ENCODE results near the gene SAMD4B.

SAMD4B gene

DNA sequence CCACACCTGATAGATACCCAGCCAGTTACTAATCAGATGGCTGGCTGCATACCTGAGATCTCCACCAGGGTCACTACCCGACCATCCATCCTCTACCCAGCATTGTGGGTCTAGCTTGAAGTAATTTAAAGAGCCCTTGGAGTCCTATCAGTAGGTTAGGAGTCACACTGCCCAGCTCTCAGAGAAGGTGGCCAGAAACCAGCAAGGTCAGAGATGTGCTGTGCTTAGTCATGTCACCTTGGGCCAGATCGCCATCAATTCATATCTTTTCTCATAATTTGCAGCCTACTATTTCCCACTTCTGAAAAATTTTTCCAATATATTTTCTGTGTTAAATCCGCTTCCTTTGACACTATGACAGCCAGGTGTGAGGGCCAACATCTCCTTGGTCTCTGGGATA is 13.9 kb downstream of the SAMD4B start:
- TF ChIP-seq, protein P1, sequence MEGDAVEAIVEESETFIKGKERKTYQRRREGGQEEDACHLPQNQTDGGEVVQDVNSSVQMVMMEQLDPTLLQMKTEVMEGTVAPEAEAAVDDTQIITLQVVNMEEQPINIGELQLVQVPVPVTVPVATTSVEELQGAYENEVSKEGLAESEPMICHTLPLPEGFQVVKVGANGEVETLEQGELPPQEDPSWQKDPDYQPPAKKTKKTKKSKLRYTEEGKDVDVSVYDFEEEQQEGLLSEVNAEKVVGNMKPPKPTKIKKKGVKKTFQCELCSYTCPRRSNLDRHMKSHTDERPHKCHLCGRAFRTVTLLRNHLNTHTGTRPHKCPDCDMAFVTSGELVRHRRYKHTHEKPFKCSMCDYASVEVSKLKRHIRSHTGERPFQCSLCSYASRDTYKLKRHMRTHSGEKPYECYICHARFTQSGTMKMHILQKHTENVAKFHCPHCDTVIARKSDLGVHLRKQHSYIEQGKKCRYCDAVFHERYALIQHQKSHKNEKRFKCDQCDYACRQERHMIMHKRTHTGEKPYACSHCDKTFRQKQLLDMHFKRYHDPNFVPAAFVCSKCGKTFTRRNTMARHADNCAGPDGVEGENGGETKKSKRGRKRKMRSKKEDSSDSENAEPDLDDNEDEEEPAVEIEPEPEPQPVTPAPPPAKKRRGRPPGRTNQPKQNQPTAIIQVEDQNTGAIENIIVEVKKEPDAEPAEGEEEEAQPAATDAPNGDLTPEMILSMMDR (IDR thresholded peaks at IDR 0.05) = no peak

DNA sequence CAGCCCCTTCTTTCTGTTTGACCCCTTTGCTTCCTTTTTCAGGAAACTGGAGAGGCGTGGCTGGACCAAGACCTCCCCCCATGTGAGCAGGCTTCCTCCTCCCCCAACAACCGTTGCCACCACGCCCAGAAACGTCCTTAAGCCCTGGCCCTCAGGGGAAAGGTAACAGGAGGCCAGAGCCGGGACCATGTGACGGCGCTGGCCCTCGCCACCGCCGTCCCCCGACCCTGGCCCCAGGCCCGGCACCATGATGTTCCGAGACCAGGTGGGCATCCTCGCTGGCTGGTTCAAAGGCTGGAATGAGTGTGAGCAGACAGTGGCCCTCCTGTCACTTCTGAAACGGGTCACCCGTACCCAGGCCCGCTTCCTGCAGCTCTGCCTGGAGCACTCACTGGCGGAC is 14.4 kb downstream of the SAMD4B start:
- TF ChIP-seq, protein P1 (IDR thresholded peaks at IDR 0.05) = no peak

DNA sequence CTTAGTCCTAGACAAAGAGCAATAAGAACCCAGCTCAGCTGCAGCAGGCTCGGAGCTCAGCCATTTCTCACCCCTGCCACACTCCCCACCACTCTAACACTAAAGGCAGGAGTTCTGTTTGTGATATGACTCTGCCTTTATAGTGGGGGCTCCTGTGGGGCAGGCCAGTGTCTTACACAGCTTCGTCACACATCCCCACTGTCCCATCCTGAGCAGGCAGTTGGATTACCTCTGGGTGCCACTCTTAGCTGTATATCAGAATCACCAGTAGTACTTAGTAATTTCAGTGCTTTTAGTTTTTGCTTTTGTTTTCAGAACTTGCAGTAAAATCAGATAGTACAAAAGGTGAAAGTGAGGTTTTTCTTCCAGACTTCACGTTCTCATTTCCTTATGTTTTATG is 16.8 kb downstream of the SAMD4B start:
- TF ChIP-seq, protein P1 (IDR thresholded peaks at IDR 0.05) = no peak

DNA sequence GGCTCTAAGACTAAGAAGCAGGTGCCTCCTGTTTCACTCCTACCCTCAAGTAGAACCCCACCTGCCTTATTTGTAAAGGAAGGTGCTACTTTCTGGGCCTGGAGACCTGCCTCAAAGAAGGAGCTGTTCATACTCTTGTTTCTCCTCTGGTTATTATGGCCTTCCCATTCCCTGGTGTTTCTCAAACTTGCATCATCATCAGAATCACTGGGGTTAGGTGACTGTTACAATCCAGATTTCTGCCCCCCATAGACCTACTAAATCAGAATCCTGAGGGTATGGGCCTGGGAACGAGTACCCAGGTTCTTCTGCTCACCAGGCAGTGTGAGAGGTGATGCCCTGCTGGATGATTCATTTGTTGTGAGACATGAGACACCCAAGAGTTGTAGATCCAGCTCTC is 18.4 kb downstream of the SAMD4B start:
- TF ChIP-seq, protein P1 (IDR thresholded peaks at IDR 0.05) = no peak

DNA sequence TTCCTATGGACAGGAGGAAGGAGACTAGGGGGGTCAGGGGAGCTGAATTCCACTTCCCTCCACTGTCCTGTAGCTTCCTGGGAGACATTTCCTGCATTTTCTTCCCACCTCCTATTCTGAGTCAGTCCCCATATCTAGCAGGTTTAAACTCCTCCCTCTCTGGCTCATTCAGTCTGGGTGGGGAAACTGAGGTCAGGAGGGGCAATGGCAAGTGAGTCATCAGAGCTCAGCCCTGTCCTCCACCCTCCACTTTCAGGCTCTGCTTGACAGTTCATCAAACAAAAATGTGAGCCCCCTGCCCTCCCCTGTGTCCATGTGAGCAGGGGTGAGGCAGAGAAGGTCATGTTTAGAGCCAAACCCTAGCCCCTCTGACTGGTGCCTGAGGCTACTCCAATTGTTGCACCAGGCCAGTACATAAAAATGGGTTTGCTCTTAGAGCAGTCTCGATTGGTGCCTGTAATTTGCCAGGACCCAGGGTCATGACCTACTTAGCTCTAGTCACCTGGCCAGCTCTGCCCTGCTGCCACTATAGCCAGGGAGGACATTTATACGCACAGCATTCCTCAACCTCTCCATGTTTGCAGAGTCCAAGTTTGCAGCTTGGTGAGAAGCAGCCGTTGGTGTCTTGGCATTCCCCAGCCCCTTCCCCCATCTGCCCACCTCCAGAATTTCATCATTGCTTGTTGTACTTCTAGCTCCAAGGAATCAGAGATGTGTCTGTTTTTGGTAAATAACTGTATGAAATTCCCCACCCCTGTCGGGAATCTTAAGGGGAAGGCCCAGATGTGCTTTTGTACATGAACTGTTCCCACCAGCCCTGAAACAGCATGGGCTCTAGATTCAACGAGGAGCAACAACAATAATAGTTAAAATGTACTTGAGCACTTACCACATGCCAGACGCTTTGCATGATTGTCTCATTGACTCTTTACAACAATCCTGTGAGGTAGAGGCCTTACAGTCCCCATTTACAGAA is 20.7 kb downstream of the SAMD4B start:
- TF ChIP-seq, protein P1 (IDR thresholded peaks at IDR 0.05) = no peak

DNA sequence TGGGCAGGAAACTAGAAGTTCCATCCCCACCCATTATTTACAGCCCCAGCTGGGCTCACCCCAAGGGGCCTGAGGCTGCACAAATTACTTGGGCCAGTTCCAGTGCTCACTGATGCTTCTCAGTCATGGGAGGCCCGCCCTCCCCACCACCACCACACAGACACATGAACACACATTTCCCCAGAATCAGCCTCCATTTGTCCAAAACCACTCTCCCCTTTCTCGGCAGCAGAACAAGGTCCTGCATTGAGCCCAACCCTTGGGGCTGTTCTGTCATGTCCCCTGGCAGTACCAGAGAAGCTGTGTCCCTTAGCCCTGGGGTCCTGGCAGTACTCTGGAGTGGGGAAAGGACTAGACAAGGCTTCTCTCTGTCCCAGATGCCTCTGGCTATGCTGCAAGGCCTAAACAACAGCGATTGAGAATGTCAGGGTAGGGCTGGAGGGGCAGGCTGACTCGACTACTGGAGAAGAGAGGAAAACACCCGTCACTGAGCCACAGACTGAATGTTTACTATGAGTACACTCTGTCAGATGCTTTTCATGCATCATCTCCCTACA is 21.8 kb downstream of the SAMD4B start:
- TF ChIP-seq, protein P1 (IDR thresholded peaks at IDR 0.05) = no peak

DNA sequence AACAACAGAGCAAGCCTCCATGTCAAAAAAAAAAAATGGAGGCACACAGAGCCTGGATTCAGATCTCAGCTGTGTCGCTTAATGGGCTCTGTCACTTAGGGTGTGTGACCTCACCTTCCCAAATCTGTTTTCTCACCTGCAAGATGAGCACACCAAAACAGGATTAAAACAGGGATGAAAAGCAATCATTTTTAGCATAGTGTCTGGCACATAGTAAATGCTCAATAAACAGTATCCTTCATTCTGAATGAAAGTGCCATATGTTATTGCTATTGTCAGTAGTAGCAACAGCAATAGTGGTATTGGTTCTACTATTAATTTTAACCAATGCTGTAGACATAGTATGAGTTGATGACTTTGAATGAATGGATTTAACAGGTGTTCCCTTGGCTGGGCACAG is 23.3 kb downstream of the SAMD4B start:
- TF ChIP-seq, protein P1 (IDR thresholded peaks at IDR 0.05) = no peak

All from LNCAP (cell line).